GM21619 (cell line): ENCODE results near the gene UPB1.
"Not testable (repeated sequence)": the region's sequence is repeated elsewhere in the genome, so short reads cannot be mapped to it uniquely, and the experiment has no call there.

Source experiments
- ATAC-seq: cut with Tn5 transposase; IDR thresholded peaks from one replicate; pipeline ENCODE4 v1.9.1; 2021; ENCODE audit not compliant: unreplicated experiment

The UPB1 gene

GRCh38 chr22:24529898-24530297 is 34.8 kb downstream of the UPB1 start:
- no peak for ATAC-seq

GRCh38 chr22:24530968-24531367 is 35.8 kb downstream of the UPB1 start:
- not testable (repeated sequence) for ATAC-seq

GRCh38 chr22:24532075-24532474 is 36.9 kb downstream of the UPB1 start:
- ATAC-seq: no peak

GRCh38 chr22:24535348-24535747 is 40.2 kb downstream of the UPB1 start:
- ATAC-seq: no peak

GRCh38 chr22:24536089-24536488 is 41.0 kb downstream of the UPB1 start:
- ATAC-seq: no peak

- ATAC-seq: no peak
Measured at GRCh38 chr22:24540470-24540869, 45.3 kb downstream of the UPB1 start.

- no peak for ATAC-seq
Measured at GRCh38 chr22:24541681-24542515, 46.8 kb downstream of the UPB1 start.

GRCh38 chr22:24542641-24543040 is 47.5 kb downstream of the UPB1 start:
- no peak for ATAC-seq

GRCh38 chr22:24543185-24543601 is 48.1 kb downstream of the UPB1 start:
- no peak for ATAC-seq

- ATAC-seq: no peak
Measured at GRCh38 chr22:24543679-24544243, 48.6 kb downstream of the UPB1 start.

GRCh38 chr22:24548812-24549211 is 53.7 kb downstream of the UPB1 start:
- no peak for ATAC-seq

GRCh38 chr22:24550028-24550901 is 55.1 kb downstream of the UPB1 start:
- ATAC-seq: no peak

- ATAC-seq: no peak
Measured at GRCh38 chr22:24550902-24551435, 55.8 kb downstream of the UPB1 start.

- not testable (repeated sequence) for ATAC-seq
Measured at GRCh38 chr22:24552503-24553286, 57.6 kb downstream of the UPB1 start.

GRCh38 chr22:24553597-24554312 is 58.6 kb downstream of the UPB1 start:
- no peak for ATAC-seq

- peak; percentile 11 for ATAC-seq
Measured at GRCh38 chr22:24554313-24555164, 59.4 kb downstream of the UPB1 start, which contains the start of gene GUCD1. GUCD1 (minus strand) TSS chr22:24555138; CDS start chr22:24554991, 147 bp downstream.

GRCh38 chr22:24555165-24556039 is 60.3 kb downstream of the UPB1 start, which contains the start of gene SNRPD3:
SNRPD3 (plus strand) TSS chr22:24555999; CDS start chr22:24557675, 1,676 bp downstream.
- peak; percentile 68 for ATAC-seq

GRCh38 chr22:24559471-24559870 is 64.3 kb downstream of the UPB1 start:
- no peak for ATAC-seq
